HG03135 (cell line): ENCODE data around the gene ADCY4.
"Not testable (repeated sequence)": the region's sequence is repeated elsewhere in the genome, so short reads cannot be mapped to it uniquely, and the experiment has no call there.

Source experiments
- ATAC-seq: cut with Tn5 transposase; IDR thresholded peaks from one replicate; pipeline ENCODE4 v1.9.1; 2021; ENCODE audit warnings: mild to moderate bottlenecking, moderate library complexity; ENCODE audit not compliant: unreplicated experiment

The ADCY4 gene

DNA sequence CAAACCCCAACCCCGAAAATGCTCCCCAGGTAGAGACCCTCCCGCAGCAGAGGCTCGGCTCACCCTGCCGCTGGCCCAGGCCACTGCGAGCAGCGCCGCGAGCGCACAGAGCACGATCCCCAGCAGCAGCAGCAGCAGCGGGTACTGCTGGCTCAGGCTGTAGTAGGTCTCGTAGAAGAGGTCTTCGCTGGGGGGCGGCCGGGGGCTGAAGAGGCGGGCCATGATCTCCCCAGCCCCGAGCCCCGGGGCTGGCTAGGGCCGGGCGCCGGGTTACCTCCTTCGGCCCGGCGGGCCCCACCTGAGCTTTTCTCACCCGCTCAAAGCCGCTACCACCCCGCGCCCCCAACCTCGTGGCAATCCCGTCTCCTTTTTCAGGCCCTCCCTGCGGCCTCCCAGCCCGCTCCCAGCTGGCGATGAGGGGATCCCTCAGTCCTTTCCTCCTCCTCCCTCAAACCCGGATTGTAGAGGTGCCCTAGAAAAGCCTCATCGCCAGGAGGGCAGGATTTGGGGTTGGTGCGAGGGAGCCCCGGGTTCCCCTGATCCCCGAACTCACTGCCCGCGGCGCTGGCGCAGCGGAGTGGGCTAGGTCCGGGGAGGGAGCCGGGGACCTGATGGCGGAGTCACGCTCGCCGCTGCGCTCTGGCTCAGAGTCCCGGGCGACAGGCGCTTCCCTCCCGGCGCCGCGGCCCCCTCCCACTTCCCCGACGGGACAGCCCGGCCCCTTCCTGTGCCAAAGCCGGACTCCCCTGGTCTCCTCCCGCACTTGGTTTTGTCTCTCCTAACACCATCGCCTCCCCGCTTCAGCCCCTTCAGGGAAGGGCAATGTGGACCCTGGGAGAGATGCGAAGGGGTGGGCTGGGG is at the start of gene ADCY4:
Gene ADCY4 (minus strand): TSS at position 641 of the 861 bp plus-strand sequence. CDS start 419 bp downstream, at position 222.
- ATAC-seq: no peak

DNA sequence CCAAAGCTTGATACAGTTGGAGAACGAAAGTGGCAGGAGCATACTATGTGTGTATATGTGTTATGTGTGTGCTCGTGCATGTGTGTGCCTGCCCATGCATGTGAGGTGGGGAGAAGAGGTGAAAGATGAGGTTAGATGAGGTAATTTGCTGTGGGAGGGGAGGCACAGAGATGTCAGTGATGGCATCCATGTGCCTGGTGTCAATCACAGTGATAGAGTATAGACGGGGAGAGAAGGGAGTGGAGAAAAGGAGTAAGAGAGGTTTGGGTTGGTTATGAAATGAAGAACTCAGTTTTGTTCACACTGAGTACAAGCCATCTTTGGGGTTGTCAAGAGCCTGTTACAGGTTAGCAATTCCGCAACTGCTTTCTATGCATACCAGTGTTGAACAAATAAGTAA is 49.3 kb upstream of the ADCY4 start:
- no peak for ATAC-seq

DNA sequence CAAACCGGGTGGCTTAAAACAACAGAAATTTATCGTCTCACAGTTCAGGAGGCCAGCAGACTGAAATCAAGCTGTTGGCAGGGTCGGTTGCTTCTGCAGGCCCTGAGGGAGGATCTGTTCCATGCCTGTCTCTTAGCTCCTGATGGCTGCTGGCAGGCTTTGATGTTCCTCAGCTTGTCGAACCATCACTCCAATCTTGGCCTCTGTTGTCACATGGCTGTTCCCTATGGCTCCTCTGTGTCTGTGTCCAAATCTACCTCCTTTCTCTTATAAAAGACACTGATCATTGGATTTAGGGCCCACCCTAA is 47.1 kb upstream of the ADCY4 start:
- no peak for ATAC-seq

DNA sequence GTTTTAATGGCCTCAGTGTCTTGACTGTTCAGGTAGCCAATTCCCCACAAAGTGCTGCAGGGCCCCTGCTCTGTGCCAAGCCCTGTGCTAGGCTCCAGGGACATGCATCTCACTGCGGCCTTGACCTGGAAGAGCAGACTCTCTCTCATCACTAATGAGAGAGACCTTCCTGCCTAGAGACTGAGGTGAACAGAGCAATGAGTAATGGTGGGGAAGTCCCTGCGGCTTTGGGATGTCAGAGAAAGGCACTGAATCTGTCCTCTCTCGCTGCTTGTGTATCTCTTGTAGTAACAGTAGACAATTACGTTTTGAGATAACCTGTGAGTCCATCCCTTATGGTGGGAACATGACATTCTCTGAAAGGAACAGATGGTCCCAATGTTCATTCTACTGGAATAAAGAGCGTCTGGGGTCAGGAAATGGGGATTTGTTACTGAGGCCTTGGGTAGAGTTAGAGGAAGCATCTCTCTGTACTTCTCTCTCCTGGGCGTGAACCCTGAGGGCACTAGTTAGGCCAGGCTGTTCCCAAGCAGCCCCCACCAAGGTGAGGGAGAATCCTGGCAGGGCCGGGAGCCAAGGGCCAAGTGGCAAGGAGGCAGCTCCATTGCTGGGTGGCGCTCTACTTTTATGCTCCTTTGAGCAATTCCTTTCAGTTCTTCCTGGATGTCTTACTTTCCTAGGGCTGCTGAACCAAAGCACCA is 46.6 kb upstream of the ADCY4 start:
- no peak for ATAC-seq

DNA sequence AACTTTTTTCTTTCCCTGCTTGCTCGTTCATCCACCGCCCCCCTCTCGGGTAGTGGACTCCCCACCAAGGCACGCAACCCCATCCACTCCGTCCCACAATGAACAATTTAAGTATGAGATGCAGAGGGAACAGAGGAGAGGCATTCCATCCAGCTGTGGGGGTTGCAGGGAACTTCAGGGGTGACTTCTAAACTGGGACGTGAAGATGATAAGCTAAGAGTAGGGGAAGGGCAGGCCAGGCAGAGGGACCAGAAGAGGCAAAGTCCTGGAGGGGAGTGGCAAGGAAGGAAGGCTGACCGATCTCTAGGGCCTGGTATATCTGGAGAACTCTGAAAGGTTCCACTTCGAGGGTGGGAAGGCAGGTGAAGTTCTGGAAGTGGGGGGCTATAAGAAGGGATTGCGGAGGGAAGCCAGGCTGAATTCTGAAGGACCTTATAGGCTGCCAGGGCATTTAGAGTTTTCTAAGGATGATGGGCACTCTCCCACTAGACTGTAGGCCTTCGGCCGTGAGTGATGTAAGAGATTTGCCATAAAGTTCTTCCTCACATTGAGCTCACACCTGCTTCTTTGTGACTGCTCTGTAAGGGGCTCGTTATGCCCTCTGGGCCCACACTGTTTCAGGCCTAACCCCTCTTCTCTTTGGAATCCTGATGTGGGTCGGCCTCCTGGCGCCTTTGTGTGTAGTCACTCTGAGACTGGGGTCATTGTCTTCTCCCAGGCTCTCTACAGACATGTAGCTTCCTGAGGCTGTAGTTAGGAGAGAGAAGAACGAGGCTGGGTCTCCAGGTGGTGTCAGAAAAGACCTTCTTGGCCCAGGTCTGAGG is 45.2 kb upstream of the ADCY4 start:
- no peak for ATAC-seq

DNA sequence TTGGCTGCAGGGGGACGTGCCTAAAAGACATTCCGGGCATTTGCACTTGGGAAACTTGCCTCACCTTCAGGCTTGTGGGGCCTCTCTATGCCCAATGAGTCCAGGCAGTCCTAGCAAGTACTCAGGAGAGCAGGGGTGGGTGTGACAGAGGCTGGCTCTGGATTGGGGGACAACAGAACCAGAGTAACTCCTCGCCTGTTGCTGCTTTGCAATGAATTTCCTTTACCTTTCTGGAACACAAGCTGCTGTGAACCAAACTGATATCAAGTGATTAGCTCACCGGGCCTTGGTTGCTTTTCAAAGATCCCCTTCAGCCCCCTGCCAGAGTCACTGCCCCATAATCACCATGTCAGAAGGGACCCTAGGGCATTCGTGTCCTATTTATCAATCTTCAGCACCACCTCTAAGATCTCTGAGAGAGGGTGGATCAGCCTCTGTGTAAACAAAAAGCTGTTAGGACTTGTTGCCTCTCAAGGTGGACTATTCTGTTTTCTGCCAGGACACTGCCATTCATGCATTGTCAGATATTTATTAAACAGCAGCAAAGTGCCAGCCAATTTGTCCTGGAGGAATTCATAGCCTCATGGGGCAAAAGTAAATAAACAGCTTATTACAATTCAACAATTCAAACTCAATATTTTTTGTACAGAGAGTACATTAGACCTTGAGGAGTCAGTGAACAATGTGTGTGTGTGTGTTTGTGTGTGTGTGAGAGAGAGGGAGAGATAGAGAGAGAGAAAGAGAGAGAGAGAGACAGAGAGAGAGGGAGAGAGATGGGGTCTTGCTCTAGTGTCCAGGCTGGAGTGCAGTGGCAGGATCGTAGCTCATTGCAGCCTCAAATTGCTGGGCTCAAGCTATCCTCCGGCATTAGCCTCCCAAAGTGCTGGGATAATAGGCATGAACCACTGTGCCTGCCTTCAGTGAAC is 44.4 kb upstream of the ADCY4 start:
- ATAC-seq: no peak

DNA sequence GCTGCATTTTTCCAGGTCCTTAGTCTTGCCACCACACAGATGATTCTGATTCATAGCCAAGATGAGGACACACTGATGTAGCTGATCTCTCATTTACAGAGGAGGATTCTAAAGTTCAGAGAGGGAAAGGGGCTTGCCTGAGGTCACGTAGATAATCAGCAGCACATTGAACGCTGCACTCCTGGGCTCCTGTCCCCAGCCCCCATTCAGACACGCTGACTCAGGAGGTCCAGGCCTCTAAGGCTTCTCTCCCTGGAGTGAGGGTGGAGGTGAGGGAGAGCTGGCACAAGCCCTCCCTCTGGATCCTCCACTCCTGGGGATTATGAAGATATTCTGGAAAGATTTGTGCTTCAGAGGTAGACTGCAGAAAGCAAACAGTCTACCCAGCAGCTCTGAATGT is 43.5 kb upstream of the ADCY4 start:
- ATAC-seq: no peak

DNA sequence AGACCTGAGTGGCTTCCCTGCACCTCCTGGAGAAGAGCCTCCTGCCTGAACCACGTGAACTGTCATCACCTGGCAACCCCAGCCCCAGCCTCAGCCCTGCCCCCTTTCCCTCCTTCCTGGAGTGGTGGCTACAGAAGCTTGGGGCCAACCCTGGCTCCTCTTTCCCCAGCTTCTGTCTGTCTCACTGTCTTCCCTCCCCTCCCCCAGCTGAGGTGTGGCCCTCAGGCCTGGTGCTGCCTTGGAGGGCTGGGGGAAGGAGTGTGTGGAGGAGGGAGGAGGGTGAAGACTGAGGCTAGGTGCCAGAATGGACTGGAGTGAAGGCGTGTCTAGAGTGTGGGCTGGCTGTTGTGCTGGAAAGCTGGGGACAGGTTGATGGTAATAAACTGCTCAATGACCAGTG is 42.8 kb upstream of the ADCY4 start:
- ATAC-seq: no peak

DNA sequence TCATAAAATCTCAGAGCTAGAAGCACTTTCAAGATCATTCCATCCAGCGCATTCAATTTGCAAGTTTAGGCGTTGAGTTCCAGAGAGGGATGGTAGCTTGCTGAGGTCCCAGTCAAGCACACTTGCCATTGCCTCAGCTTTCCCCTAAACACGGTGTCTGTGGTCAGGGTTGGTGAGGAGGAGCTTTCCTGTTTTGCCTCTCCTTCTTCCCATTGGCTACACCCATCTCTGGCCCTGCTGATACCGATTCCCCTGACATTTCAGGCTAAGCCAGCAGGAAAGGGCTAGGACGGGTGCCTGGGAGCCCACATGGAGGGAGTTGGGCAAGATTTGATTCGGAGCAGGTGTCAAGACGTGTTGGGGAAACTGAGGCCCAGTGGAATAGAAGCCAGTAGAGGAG is 42.3 kb upstream of the ADCY4 start:
- no peak for ATAC-seq

DNA sequence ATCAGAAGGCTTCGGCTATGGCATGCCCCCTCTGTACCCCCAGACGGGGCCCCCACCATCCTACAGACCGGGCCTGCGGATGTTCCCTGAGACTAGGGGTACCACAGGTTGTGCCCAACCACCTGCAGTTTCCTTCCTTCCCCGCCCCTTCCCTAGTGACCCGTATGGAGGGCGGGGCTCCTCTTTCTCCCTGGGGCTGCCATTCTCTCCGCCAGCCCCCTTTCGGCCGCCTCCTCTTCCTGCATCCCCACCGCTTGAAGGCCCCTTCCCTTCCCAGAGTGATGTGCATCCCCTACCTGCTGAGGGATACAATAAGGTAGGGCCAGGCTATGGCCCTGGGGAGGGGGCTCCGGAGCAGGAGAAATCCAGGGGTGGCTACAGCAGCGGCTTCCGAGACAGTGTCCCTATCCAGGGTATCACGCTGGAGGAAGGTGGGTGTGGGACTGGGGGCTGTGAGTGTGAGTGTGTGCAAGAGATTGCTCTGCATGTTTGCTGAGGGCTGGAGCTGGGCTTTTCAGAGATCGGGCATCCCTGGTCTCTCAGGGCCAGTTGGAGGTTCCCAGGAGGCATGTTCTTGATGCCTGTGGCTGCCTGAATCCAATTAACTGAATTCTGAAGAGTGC is 41.7 kb upstream of the ADCY4 start:
- no peak for ATAC-seq

DNA sequence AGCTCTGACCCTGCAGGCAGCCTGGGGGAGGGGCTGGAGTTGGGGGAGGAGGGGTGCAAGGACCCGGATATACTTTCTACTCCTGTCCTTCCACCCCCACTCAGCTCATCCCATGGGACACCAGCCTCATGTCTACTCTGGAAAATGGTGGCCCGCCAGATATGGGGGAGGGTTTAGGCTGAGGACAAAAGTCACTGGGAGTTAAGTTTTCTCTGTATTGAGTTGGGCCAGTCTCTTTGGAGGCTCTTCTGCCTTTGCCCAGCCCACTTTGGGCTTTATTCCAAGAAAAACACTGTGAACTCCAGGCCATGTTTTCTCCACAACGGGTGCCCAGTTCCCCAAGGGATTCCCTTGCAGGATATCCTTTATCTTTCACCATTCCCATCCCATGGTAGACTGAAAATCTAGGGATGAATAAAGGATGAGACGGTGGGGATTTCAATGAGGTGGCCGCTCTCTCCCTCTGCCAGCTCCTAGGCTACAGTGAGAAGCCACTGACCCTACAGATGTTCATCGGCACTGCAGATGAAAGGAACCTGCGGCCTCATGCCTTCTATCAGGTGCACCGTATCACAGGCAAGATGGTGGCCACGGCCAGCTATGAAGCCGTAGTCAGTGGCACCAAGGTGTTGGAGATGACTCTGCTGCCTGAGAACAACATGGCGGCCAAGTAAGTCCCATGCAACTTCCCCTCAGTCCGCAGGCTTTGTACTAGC is 38.0 kb upstream of the ADCY4 start:
- ATAC-seq: no peak

DNA sequence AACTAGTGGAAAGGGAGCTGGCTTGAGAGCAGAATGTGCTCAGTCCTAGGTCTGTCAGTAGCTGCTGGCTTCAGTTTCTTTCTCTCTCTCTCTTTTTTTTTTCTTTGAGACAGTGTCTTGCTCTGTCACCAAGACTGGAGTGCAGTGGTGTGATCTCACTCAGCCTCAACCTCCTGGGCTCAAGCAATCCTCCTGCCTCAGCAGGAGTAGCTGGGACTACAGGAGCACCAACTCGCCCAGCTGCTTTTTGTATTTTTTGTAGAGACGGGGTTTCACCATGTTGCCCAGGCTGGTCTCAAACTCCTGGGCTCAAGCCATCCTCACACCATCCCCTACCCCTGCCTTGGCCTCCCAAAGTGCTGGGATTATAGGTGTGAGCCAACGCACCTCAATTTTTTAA is 36.7 kb upstream of the ADCY4 start:
- not testable (repeated sequence) for ATAC-seq

DNA sequence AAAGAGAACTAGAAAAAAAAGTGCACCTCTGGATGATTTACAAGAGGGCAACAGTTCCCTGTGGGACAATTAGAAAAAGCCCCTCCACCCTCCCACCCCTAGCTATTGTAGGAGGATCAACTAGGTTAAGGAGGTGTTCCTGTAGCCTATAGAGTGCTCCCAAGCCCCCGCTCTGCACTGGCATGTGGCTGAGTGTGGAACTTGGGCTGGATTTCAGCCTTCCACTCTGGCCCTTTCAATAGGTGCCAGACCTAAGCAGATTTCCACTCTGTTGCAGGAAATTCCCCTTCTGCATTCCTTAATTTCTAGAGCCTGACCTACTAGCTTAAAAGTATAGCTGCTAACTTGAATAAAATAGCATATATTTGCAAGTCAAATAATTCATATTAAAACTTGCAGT is 35.9 kb upstream of the ADCY4 start:
- ATAC-seq: no peak

DNA sequence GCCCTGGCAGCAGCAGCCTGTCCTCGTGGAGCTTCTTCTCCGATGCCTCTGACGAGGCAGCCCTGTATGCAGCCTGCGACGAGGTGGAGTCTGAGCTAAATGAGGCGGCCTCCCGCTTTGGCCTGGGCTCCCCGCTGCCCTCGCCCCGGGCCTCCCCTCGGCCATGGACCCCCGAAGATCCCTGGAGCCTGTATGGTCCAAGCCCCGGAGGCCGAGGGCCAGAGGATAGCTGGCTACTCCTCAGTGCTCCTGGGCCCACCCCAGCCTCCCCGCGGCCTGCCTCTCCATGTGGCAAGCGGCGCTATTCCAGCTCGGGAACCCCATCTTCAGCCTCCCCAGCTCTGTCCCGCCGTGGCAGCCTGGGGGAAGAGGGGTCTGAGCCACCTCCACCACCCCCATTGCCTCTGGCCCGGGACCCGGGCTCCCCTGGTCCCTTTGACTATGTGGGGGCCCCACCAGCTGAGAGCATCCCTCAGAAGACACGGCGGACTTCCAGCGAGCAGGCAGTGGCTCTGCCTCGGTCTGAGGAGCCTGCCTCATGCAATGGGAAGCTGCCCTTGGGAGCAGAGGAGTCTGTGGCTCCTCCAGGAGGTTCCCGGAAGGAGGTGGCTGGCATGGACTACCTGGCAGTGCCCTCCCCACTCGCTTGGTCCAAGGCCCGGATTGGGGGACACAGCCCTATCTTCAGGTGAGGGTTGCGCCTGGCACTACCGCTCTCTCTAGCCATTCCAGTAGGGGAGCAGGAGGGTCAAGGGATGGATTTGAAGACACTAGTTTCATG is 35.2 kb upstream of the ADCY4 start:
- ATAC-seq: no peak

DNA sequence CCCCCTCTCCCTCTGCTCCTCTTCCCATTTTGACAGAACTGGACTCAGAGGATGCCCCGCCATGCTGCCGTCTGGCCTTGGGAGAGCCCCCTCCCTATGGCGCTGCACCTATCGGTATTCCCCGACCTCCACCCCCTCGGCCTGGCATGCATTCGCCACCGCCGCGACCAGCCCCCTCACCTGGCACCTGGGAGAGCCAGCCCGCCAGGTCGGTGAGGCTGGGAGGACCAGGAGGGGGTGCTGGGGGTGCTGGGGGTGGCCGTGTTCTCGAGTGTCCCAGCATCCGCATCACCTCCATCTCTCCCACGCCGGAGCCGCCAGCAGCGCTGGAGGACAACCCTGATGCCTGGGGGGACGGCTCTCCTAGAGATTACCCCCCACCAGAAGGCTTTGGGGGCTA is 34.6 kb upstream of the ADCY4 start:
- no peak for ATAC-seq

DNA sequence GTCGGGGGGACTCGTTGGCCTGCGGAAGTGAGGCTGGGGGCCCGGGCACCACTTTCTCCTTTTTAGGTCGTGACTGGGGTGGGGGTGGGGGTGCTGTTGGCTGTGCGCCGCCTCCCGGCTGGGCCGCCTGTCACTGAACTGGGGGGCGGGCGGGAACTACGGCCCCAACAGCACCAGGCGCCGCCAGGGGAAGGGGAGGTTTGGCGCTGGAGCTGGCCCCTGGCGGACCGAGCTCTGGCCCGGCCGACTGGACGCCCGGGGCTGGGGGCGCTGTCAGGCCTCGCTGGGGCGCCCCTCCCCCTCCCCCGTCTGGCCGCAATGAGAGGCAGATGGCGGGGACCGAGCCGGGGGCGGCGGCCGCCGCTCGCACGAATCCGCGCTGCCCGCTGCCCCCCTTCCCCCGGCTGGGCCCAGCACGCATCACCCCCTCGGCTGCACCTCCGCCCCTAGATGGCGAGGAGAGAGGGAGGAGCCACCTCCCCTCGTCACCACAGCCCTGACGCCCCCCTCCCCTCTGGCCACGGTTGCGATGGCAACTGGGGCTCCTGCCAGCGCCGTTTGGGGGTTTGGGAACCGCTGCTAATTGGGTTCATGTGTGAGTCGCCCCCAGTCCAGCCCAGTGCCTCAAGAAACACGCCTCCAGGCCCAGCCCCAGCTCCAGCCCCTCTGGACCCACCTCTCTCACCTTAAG is 33.8 kb upstream of the ADCY4 start:
- no peak for ATAC-seq

DNA sequence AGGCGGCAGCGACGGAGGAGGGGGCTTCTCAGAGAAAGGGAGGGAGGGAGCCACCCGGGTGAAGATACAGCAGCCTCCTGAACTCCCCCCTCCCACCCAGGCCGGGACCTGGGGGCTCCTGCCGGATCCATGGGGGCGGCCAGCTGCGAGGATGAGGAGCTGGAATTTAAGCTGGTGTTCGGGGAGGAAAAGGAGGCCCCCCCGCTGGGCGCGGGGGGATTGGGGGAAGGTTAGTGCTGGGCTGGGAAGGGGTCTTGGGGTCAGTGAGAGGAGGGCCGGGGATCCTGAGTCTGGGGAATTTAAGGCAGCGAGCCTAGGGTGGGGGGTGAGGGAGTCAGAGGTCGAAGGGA is 33.3 kb upstream of the ADCY4 start:
- ATAC-seq: no peak

DNA sequence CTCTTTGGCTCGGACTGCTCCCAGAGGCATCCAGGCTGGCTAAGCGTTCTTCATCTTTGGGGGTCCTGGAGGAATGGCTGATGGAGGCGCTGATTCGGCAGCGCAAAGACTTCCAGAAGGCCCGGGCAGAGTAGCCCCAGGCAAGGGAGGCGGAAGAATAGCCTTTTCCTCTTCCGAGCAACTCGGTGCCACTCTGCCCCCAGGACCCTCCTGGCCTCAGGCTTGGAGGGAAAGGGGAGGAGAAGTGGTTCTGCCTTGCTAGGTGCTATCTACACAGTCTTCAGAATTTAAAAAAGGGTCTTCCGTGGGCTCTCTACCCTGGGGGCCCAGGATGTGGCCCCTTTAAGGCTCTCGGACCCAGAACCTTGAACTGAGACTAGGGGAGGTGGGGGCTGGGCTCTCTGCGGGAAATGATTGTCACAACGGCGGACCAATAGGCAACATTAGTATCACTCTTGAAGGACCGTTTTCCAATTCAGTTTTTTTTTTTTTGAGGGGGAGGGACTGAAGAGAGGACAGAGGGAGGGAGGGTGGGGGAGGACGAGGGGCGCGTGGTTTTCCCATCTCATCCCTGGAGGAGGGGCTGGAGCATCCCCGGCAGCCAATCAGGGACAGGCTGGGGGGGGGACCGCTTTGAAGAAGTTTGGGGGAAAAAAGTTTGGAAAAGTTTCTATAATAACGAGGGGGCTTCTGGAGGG is 32.8 kb upstream of the ADCY4 start, which contains the start of gene NFATC4:
Gene NFATC4 (plus strand): TSS at position 671 of the 698 bp plus-strand sequence. CDS start 157 bp downstream, outside the sequence.
- peak; percentile 38 for ATAC-seq
